Transverse colon (tissue), 4 donors: ENCODE results near the gene MRM2. TPM values are rescaled to one million over a fixed set of nuclear protein-coding genes. Genes with fewer than 3 reads are reported as not detected.

ENCODE experiments used
- DNase-seq: peaks from one replicate; pipeline ENCODE4 v3.0.0-alpha.2; 2019
- H3K27ac ChIP-seq, 4 donors: fragments of 200-600 bp; sonication (generic); 2 replicates each; pipeline ENCODE4 v1.5.1; 2016 to 2018; ENCODE audit warnings: inconsistent platforms in 4 of 4
- H3K27me3 ChIP-seq: fragments of 200-600 bp; sonication (generic); 2 replicates; pipeline ENCODE4 v1.5.1; 2017; ENCODE audit warnings: inconsistent platforms
- H3K36me3 ChIP-seq, 4 donors: fragments of 200-600 bp; sonication (generic); 2 replicates each; pipeline ENCODE4 v1.5.1; 2017 to 2019; ENCODE audit warnings: inconsistent platforms in 4 of 4
- H3K4me1 ChIP-seq, 4 donors: fragments of 200-600 bp; sonication (generic); 2 replicates each; pipeline ENCODE4 v1.5.1; 2017 to 2020; ENCODE audit warnings: inconsistent platforms in 4 of 4
- H3K4me3 ChIP-seq, 4 donors: fragments of 200-600 bp; sonication (generic); 1 replicate in 1 of 4; 2 replicates in 3 of 4; pipeline versions ENCODE4 v1.5.1 to v1.6.1; 2017 to 2019; ENCODE audit warnings: inconsistent platforms in 4 of 4
- H3K9me3 ChIP-seq, 2 donors: fragments of 200-600 bp; sonication (generic); 2 replicates each; pipeline ENCODE4 v1.5.1; 2017 to 2019; ENCODE audit warnings: inconsistent platforms in 2 of 2
- CTCF ChIP-seq, 5 experiments: fragments of 200-600 bp in 3 of 5; fragments of 450-650 bp in 2 of 5; sonication (generic) in 3 of 5; IDR thresholded peaks; 1 replicate in 2 of 5; 2 replicates in 3 of 5; pipeline ENCODE4 v1.5.1; 2016 to 2017; ENCODE audit warnings: antibody characterized with exemption in 5 of 5, inconsistent platforms in 3 of 5, mild to moderate bottlenecking in 2 of 5, moderate library complexity in 1 of 5
- EP300 ChIP-seq: sonication (generic); formaldehyde crosslinking; IDR thresholded peaks from one replicate; pipeline ENCODE4 v1.6.1; 2017; ENCODE audit warnings: antibody characterized with exemption, low read depth
- POLR2A ChIP-seq: fragments of 450-650 bp; IDR thresholded peaks from one replicate; pipeline ENCODE4 v1.6.1; 2016; ENCODE audit warnings: antibody characterized with exemption, mild to moderate bottlenecking, moderate library complexity
- POLR2AphosphoS5 ChIP-seq, 3 donors: sonication (generic); formaldehyde crosslinking; IDR thresholded peaks; one replicate each; pipeline ENCODE4 v1.6.1; 2016; ENCODE audit warnings: antibody characterized with exemption in 3 of 3
- WGBS, 2 donors: methylation state at CpG; one replicate each; pipeline ENCODE4 v1.1.5; 2018; ENCODE audit warnings: low coverage in 1 of 2; 5-methylcytosine and 5-hydroxymethylcytosine counted together
- in situ Hi-C, 4 donors: fragments of 200-750 bp; cut with MboI; loops; one replicate each; pipeline versions ENCODE4 v1.15.0 to v1.15.1; 2017; ENCODE audit warnings: low sequenced_read_pairs in 3 of 4, low pct_ligation_motif_present in 1 of 4, low pct_unique_long_range_greater_than_20kb in 1 of 4
- intact Hi-C: fragments of 100-400 bp; cut with DNase I; formaldehyde crosslinking; loops from one replicate; pipeline ENCODE4 v1.15.1; 2023; ENCODE audit warnings: low total_unique reads
- total RNA-seq, 4 donors: library from RNA; depleted of rRNA; stranded (reverse); fragments of >200 nt; gene quantifications; one replicate each; pipeline ENCODE4 v1.1.0, GENCODE V29; 2016

MRM2 gene
- total RNA-seq, 4 donors from 2014 or later: 2.2 to 15.3 (median 12.7) TPM

GRCh38 chr7:2211259-2211880 is 30.6 kb downstream of the MRM2 start:
- H3K27ac ChIP-seq: no peak overlapping the region
- 88% methylated on average over 14 of the region's 15 CpGs; no CpG with 5 or more reads in 1 of the 2 donors for WGBS, 2 donors
- intact Hi-C loops (no loop called here), in situ Hi-C loops (loop anchor here in 3 of 4 donors (25.0 kb wide), 2 partner anchors 549 to 624 kb away; partner anchors contain the start of gene ELFN1 (in 2 of the 3))
- H3K4me3 ChIP-seq: no peak overlapping the region
- TF ChIP-seq EP300 (no peak), POLR2AphosphoS5 (IDR thresholded peaks at IDR 0.05) (no peak), CTCF (IDR thresholded peaks at IDR 0.05) (no peak), POLR2A (no peak)
- peaks cover 0 to 11% (median 3%) of the 10 kb centered on the region in 4 donors for H3K36me3 ChIP-seq
- H3K27me3 ChIP-seq: no peaks in the 10 kb centered on the region
- DNase-seq: no peak
- H3K9me3 ChIP-seq: no peaks in the 10 kb centered on the region
- H3K4me1 ChIP-seq: no peaks in the 10 kb centered on the region

- H3K36me3 ChIP-seq: peaks cover 0 to 5% (median 2%) of the 10 kb centered on the region in 4 donors
- H3K4me3 ChIP-seq: no peak overlapping the region
- no peaks in the 10 kb centered on the region for H3K9me3 ChIP-seq
- 93% methylated on average over 26 of the region's 30 CpGs; no CpG with 5 or more reads in 1 of the 2 donors for WGBS, 2 donors
- in situ Hi-C loops: loop anchor here in 3 of 4 donors (25.0 kb wide), 2 partner anchors 548 to 623 kb away; partner anchors contain the start of gene ELFN1 (in 2 of the 3)
- no peak overlapping the region for H3K27ac ChIP-seq
- intact Hi-C loops: no loop called here
- no peak for TF ChIP-seq POLR2AphosphoS5 (IDR thresholded peaks at IDR 0.05)
- TF ChIP-seq POLR2A: no peak
- no peak for TF ChIP-seq EP300
- no peak for TF ChIP-seq CTCF (IDR thresholded peaks at IDR 0.05)
- no peaks in the 10 kb centered on the region for H3K4me1 ChIP-seq
- no peak for DNase-seq
- H3K27me3 ChIP-seq: no peaks in the 10 kb centered on the region
Observed at GRCh38 chr7:2210551-2211258, 31.3 kb downstream of the MRM2 start.

- intact Hi-C loops (loop anchor here (5.0 to 10.0 kb wide), 2 partner anchors 108 to 545 kb away; no protein-coding TSS in a partner anchor), in situ Hi-C loops (loop anchor here in 3 of 4 donors (25.0 kb wide), 2 partner anchors 548 to 623 kb away; partner anchors contain the start of gene ELFN1 (in 2 of the 3))
- Histone ChIP-seq H3K4me1 (no peaks in the 10 kb centered on the region), H3K27me3 (no peaks in the 10 kb centered on the region), H3K27ac (no peak overlapping the region), H3K4me3 (no peak overlapping the region), H3K36me3 (peaks cover 0 to 5% (median 0%) of the 10 kb centered on the region in 4 donors), H3K9me3 (no peaks in the 10 kb centered on the region)
- DNase-seq: no peak
- WGBS, 2 donors: 88 to 100% methylated on average over 1 to 8 of the region's 8 CpGs
- TF ChIP-seq POLR2AphosphoS5 (IDR thresholded peaks at IDR 0.05) (no peak), CTCF (IDR thresholded peaks at IDR 0.05) (no peak), POLR2A (no peak), EP300 (no peak)
Observed at GRCh38 chr7:2209961-2210323, 32.1 kb downstream of the MRM2 start.
